Measurements from ENCODE around the gene KIF21B. TPM values are rescaled to one million over a fixed set of nuclear protein-coding genes. Genes with fewer than 3 reads are reported as not detected.

KIF21B gene
- total and polyA plus RNA-seq, 9 donors, result 0.57 to 1.9 (median 0.88) TPM

GRCh38 chr1:201017828-201018163 lies 5.7 kb downstream of the KIF21B start:
- no peaks in the 10 kb centered on the region for H3K9me3 ChIP-seq
- H3K4me3 ChIP-seq, result no peak overlapping the region
- no peak for DNase-seq
- H3K36me3 ChIP-seq, result no peaks in the 10 kb centered on the region
- H3K27me3 ChIP-seq, result no peaks in the 10 kb centered on the region
- no peak overlapping the region for H3K27ac ChIP-seq
- intact Hi-C loops (cut with DNase I), result no loop called here
- 66 to 86% (median 70%) methylated on average over 2 of the region's 2 CpGs for WGBS, 3 donors
- TF ChIP-seq CTCF (IDR thresholded peaks at IDR 0.05) (no peak), EP300 (IDR thresholded peaks at IDR 0.05) (no peak), POLR2A (IDR thresholded peaks at IDR 0.05) (no peak)
- peaks cover 7% of the 10 kb centered on the region for H3K4me1 ChIP-seq (ENCODE audit: insufficient read depth)

- DNase-seq, result no peak
- Histone ChIP-seq H3K36me3 (no peaks in the 10 kb centered on the region), H3K27ac (no peak overlapping the region), H3K27me3 (no peaks in the 10 kb centered on the region), H3K4me3 (no peak overlapping the region), H3K9me3 (no peaks in the 10 kb centered on the region), H3K4me1 (ENCODE audit: insufficient read depth) (peaks cover 6% of the 10 kb centered on the region)
- TF ChIP-seq EP300 (IDR thresholded peaks at IDR 0.05), result no peak
- TF ChIP-seq POLR2A (IDR thresholded peaks at IDR 0.05), result no peak
- TF ChIP-seq CTCF (IDR thresholded peaks at IDR 0.05), result no peak
- WGBS, 3 donors, result 68 to 75% (median 75%) methylated on average over 9 of the region's 9 CpGs
- intact Hi-C loops (cut with DNase I), result no loop called here
Observed at GRCh38 chr1:201016943-201017827, 6.3 kb downstream of the KIF21B start.

GRCh38 chr1:201016211-201016651 lies 7.3 kb downstream of the KIF21B start:
- Histone ChIP-seq H3K4me1 (ENCODE audit: insufficient read depth) (peaks cover 6% of the 10 kb centered on the region), H3K36me3 (no peaks in the 10 kb centered on the region), H3K4me3 (no peak overlapping the region), H3K27ac (no peak overlapping the region), H3K27me3 (no peaks in the 10 kb centered on the region), H3K9me3 (no peaks in the 10 kb centered on the region)
- 3 to 10% (median 5%) methylated on average over 10 of the region's 10 CpGs for WGBS, 3 donors
- TF ChIP-seq CTCF (IDR thresholded peaks at IDR 0.05) (no peak), POLR2A (IDR thresholded peaks at IDR 0.05) (no peak), EP300 (IDR thresholded peaks at IDR 0.05) (no peak)
- DNase-seq, result peak in 4 of 5 donors; percentile 41 to 58 (median 50)
- intact Hi-C loops (cut with DNase I), result no loop called here

GRCh38 chr1:201015551-201016091 lies 7.9 kb downstream of the KIF21B start:
- no peak for DNase-seq
- WGBS, 3 donors, result 54 to 60% (median 59%) methylated on average over 5 of the region's 5 CpGs
- no peak for TF ChIP-seq EP300 (IDR thresholded peaks at IDR 0.05)
- no peak for TF ChIP-seq CTCF (IDR thresholded peaks at IDR 0.05)
- TF ChIP-seq POLR2A (IDR thresholded peaks at IDR 0.05), result no peak
- Histone ChIP-seq H3K4me1 (ENCODE audit: insufficient read depth) (peaks cover 6% of the 10 kb centered on the region), H3K9me3 (no peaks in the 10 kb centered on the region), H3K27me3 (no peaks in the 10 kb centered on the region), H3K36me3 (no peaks in the 10 kb centered on the region), H3K4me3 (no peak overlapping the region), H3K27ac (no peak overlapping the region)
- intact Hi-C loops (cut with DNase I), result no loop called here
